GM12865 (cell line): ENCODE data around the gene TMCC1.

Source experiments
- DNase-seq: peaks from one replicate; pipeline ENCODE4 v3.0.0; 2010; ENCODE audit warnings: low read depth
- H3K4me3 ChIP-seq: 2 replicates; pipeline ENCODE4 v1.5.1; 2011; ENCODE audit warnings: mild to moderate bottlenecking, low read depth, low read length, control low read depth
- CTCF ChIP-seq: IDR thresholded peaks from 2 replicates; pipeline ENCODE4 v1.5.1; 2011; ENCODE audit warnings: low read length, control low read depth, low read depth, inconsistent platforms; ENCODE audit not compliant: insufficient read depth; ENCODE audit errors: missing control alignments

The TMCC1 gene

GRCh38 chr3:129618901-129619671, 274.4 kb downstream of the TMCC1 start:
- no peak overlapping the region for H3K4me3 ChIP-seq
- no peak for DNase-seq
- no peak for TF ChIP-seq CTCF

- no peak for DNase-seq
- TF ChIP-seq CTCF = no peak
- no peak overlapping the region for H3K4me3 ChIP-seq
Observed at GRCh38 chr3:129618186-129618820, 275.2 kb downstream of the TMCC1 start.

GRCh38 chr3:129617381-129618185, 275.9 kb downstream of the TMCC1 start:
- H3K4me3 ChIP-seq = no peak overlapping the region
- TF ChIP-seq CTCF = no peak
- DNase-seq = no peak

- H3K4me3 ChIP-seq = no peak overlapping the region
- no peak for TF ChIP-seq CTCF
- peak; percentile 57 for DNase-seq
Observed at GRCh38 chr3:129616713-129617112, 276.8 kb downstream of the TMCC1 start.

- no peak for DNase-seq
- H3K4me3 ChIP-seq = no peak overlapping the region
- no peak for TF ChIP-seq CTCF
Observed at GRCh38 chr3:129616291-129616690, 277.2 kb downstream of the TMCC1 start.

- TF ChIP-seq CTCF = no peak
- no peak overlapping the region for H3K4me3 ChIP-seq
Observed at GRCh38 chr3:129615751-129616281, 277.7 kb downstream of the TMCC1 start.

More at GRCh38 chr3:129615751-129616281, 277.7 kb downstream of the TMCC1 start:
- DNase-seq = no peak
